Measurements from ENCODE around the gene OFD1. TPM values are rescaled to one million over a fixed set of nuclear protein-coding genes. Genes with fewer than 3 reads are reported as not detected.

Gene OFD1
- total and polyA plus RNA-seq, 2 donors (not counting 3 experiments of a cell fraction or from before 2014, with no cell fraction given): 4.7 to 12.0 TPM

DNA sequence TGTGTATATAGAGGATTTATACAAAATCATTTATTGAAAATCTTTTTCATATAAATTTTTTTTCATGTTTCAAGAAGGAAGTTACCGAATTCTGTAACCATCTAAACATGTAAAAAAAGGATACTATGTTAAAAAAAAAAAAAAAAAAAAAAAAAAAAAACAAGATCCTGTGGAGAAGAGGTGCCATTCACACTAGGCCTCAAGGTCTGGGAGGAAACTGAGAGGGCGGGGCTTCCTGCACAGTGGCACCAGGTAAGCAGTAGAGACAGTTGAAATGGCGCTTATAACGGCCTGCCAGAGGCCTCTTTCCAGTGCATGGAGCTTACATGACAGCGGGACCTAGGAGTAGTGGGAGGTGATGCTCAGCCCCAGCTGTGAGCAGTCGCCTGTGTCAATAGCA is 17.6 kb upstream of the OFD1 start:
- TF ChIP-seq FOS (IDR thresholded peaks at IDR 0.05; ENCODE audit: borderline replicate concordance, insufficient read depth, low read length) (no peak), MYC (IDR thresholded peaks at IDR 0.05; ENCODE audit: low read depth, low read length) (no peak), JUN (IDR thresholded peaks at IDR 0.05; ENCODE audit: borderline replicate concordance, insufficient read depth, insufficient read length, low read depth) (no peak)
- Histone ChIP-seq H3K27me3 (ENCODE audit: control insufficient read depth in 2 of 2, insufficient read depth in 2 of 2, low read length in 2 of 2) (no peaks in the 10 kb centered on the region), H3K9me1 (replicated peaks; ENCODE audit: control insufficient read depth, extremely low read depth, insufficient read depth, low read length) (no peaks in the 10 kb centered on the region), H4K20me1 (replicated peaks; ENCODE audit: control insufficient read depth, extremely low read depth, insufficient read depth, low read length) (no peaks in the 10 kb centered on the region), H3K4me2 (ENCODE audit: insufficient read depth, low read length) (no peak overlapping the region), H3K36me3 (ENCODE audit: control insufficient read depth in 2 of 2, extremely low read depth in 1 of 2, insufficient read depth in 2 of 2, low read length in 2 of 2) (peaks cover 0 to 4% of the 10 kb centered on the region in 2 experiments), H3K9ac (replicated peaks; ENCODE audit: extremely low read depth, insufficient read depth, low read length) (no peak overlapping the region), H2AFZ (ENCODE audit: low read depth, low read length) (no peak overlapping the region), H3K4me1 (ENCODE audit: control insufficient read depth, extremely low read depth, insufficient read depth, low read length) (no peaks in the 10 kb centered on the region), H3K4me3 (replicated peaks in 1 of 3; ENCODE audit: insufficient read depth in 1 of 3, low read depth in 1 of 3, low read length in 3 of 3) (no peak overlapping the region), H3K9me3 (replicated peaks; ENCODE audit: control insufficient read depth, insufficient read depth, low read length) (no peaks in the 10 kb centered on the region), H3K27ac (ENCODE audit: insufficient read depth, low read depth, low read length) (no peak overlapping the region), H3K79me2 (ENCODE audit: control insufficient read depth, insufficient read depth, low read length) (peaks cover 2% of the 10 kb centered on the region)
- no TSS peak for BruUV-seq (replicated peaks)
- dilution Hi-C loops (cut with MboI; ENCODE audit: extremely low pct_ligation_motif_present, low sequenced_read_pairs) (no loop called here), intact Hi-C loops (cut with micrococcal nuclease) (no loop called here)
- FAIRE-seq (no peak), DNase-seq (ENCODE audit: low read depth, low spot score) (no peak)
- ChIA-PET POLR2A (no interaction called here), CTCF (no interaction called here)

DNA sequence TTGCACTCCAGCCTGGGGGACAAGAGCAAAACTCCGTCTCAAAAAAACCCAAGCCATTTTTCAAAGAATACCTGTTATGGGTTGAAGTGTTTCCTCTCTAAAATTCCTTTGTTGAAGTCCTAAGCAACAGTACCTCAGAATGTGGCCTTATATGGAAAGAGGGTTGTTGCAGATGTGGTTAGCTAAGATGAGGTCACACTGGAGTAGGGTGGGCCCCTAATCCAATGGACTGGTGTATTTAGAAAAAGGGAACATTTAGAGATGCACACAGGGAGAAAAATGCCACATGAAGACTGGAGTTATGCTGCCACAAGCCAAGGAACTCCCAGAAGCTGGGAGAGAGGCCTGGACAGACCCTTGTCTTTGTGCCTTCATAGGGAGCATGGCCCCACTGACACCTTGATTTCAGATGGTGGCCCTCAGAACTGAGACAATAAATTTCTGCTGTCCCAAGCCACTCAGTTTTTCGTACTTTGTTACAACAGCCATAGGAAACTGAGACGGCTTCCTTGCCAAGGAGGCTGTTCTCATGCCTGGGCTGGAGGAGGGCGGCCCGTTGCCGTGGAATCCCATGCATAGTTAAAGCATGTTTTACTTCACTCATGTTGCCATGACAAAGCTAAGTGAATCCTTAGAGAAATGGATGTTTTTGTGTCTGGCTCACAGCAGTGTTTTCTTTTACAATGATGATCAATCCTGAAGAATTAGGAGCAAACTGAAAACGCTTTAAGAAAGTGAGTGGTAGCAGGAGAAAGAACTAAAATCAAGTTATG is 16.7 kb upstream of the OFD1 start:
- DNase-seq (ENCODE audit: low read depth, low spot score) (no peak), FAIRE-seq (no peak)
- no TSS peak for BruUV-seq (replicated peaks)
- no peaks in the 10 kb centered on the region for H3K9me3 ChIP-seq (replicated peaks; ENCODE audit: control insufficient read depth, insufficient read depth, low read length)
- H3K4me2 ChIP-seq (ENCODE audit: insufficient read depth, low read length): no peak overlapping the region
- H3K36me3 ChIP-seq (ENCODE audit: control insufficient read depth in 2 of 2, extremely low read depth in 1 of 2, insufficient read depth in 2 of 2, low read length in 2 of 2): peaks cover 0 to 4% of the 10 kb centered on the region in 2 experiments
- no peaks in the 10 kb centered on the region for H4K20me1 ChIP-seq (replicated peaks; ENCODE audit: control insufficient read depth, extremely low read depth, insufficient read depth, low read length)
- ChIA-PET CTCF (no interaction called here), POLR2A (no interaction called here)
- no peaks in the 10 kb centered on the region for H3K4me1 ChIP-seq (ENCODE audit: control insufficient read depth, extremely low read depth, insufficient read depth, low read length)
- TF ChIP-seq EZH2 (IDR thresholded peaks at IDR 0.05; ENCODE audit: borderline replicate concordance, low read depth, low read length, severe bottlenecking) (no peak), GATA2 (IDR thresholded peaks at IDR 0.05; ENCODE audit: insufficient read depth, insufficient read length, low read depth, low read length) (no peak), POLR2A (IDR thresholded peaks at IDR 0.05; ENCODE audit: low read depth, low read length) (no peak), MYC (IDR thresholded peaks at IDR 0.05; ENCODE audit: low read depth, low read length) (no peak), JUN (IDR thresholded peaks at IDR 0.05; ENCODE audit: borderline replicate concordance, insufficient read depth, insufficient read length, low read depth) (no peak), POLR2AphosphoS5 (IDR thresholded peaks at IDR 0.05; ENCODE audit: insufficient read depth, low read depth, low read length) (no peak), FOS (IDR thresholded peaks at IDR 0.05; ENCODE audit: borderline replicate concordance, insufficient read depth, low read length) (no peak)
- TF ChIP-seq, protein P1, sequence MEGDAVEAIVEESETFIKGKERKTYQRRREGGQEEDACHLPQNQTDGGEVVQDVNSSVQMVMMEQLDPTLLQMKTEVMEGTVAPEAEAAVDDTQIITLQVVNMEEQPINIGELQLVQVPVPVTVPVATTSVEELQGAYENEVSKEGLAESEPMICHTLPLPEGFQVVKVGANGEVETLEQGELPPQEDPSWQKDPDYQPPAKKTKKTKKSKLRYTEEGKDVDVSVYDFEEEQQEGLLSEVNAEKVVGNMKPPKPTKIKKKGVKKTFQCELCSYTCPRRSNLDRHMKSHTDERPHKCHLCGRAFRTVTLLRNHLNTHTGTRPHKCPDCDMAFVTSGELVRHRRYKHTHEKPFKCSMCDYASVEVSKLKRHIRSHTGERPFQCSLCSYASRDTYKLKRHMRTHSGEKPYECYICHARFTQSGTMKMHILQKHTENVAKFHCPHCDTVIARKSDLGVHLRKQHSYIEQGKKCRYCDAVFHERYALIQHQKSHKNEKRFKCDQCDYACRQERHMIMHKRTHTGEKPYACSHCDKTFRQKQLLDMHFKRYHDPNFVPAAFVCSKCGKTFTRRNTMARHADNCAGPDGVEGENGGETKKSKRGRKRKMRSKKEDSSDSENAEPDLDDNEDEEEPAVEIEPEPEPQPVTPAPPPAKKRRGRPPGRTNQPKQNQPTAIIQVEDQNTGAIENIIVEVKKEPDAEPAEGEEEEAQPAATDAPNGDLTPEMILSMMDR (IDR thresholded peaks at IDR 0.05; ENCODE audit: extremely low read depth in 1 of 2, insufficient read depth in 1 of 2, low read depth in 1 of 2, low read length in 2 of 2): no peak
- TF ChIP-seq, protein P2, sequence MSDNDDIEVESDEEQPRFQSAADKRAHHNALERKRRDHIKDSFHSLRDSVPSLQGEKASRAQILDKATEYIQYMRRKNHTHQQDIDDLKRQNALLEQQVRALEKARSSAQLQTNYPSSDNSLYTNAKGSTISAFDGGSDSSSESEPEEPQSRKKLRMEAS (IDR thresholded peaks at IDR 0.05; ENCODE audit: insufficient read depth, insufficient read length): no peak
- H3K4me3 ChIP-seq (replicated peaks in 1 of 3; ENCODE audit: insufficient read depth in 1 of 3, low read depth in 1 of 3, low read length in 3 of 3): no peak overlapping the region
- dilution Hi-C loops (cut with MboI; ENCODE audit: extremely low pct_ligation_motif_present, low sequenced_read_pairs) (no loop called here), intact Hi-C loops (cut with micrococcal nuclease) (no loop called here)
- peaks cover 2% of the 10 kb centered on the region for H3K79me2 ChIP-seq (ENCODE audit: control insufficient read depth, insufficient read depth, low read length)
- H3K9me1 ChIP-seq (replicated peaks; ENCODE audit: control insufficient read depth, extremely low read depth, insufficient read depth, low read length): no peaks in the 10 kb centered on the region
- no peaks in the 10 kb centered on the region for H3K27me3 ChIP-seq (ENCODE audit: control insufficient read depth in 2 of 2, insufficient read depth in 2 of 2, low read length in 2 of 2)
- H2AFZ ChIP-seq (ENCODE audit: low read depth, low read length): no peak overlapping the region
- H3K27ac ChIP-seq (ENCODE audit: insufficient read depth, low read depth, low read length): no peak overlapping the region
- H3K9ac ChIP-seq (replicated peaks; ENCODE audit: extremely low read depth, insufficient read depth, low read length): no peak overlapping the region
